HCT116 (cell line): ENCODE data around the gene TXNDC15. TPM values are rescaled to one million over a fixed set of nuclear protein-coding genes. Genes with fewer than 3 reads are reported as not detected.

ENCODE experiments used
- ATAC-seq: fragments of 200-7000 bp; cut with Tn5 transposase; 2 replicates; pipeline ENCODE4 v1.9.1; 2020; ENCODE audit warnings: mild to moderate bottlenecking, moderate library complexity
- BruUV-seq: library from RNA; stranded (reverse); fragments of 400-500 nt; replicated peaks from 2 replicates; lab custom pipeline; 2021; lab: Mats Ljungman, UMichigan
- CTCF ChIA-PET: fragments of 300-600 bp; sonication (Branson Sonifier 250); formaldehyde crosslinking; loops from one replicate; lab custom pipeline; 2021; ENCODE audit warnings: antibody characterized with exemption; lab: Charles Lee
- POLR2A ChIA-PET: fragments of 300-600, 350-600 bp; sonication (Branson Sonifier 250); formaldehyde crosslinking; loops from one replicate; lab custom pipeline; 2021; ENCODE audit warnings: antibody characterized with exemption; lab: Charles Lee
- RAD21 ChIA-PET, 2 experiments: fragments of 300-600 bp; sonication (Branson Sonifier 250); formaldehyde crosslinking; loops; one replicate each; lab custom pipeline; 2023; ENCODE audit warnings: low total read pairs in 2 of 2; ENCODE audit not compliant: uncharacterized antibody in 2 of 2, unreplicated experiment in 2 of 2, low non-redundant PET in 1 of 2; lab: Charles Lee
- DNase-seq: peaks from one replicate; pipeline ENCODE4 v3.0.0-alpha.2; 2010; ENCODE audit warnings: low read depth, low spot score
- H2AFZ ChIP-seq: fragments of 200-600 bp; shearing (Covaris generic), sonication (generic); 2 replicates; pipeline ENCODE4 v1.6.1; 2017; ENCODE audit warnings: low read depth, mixed run types, mixed read lengths, antibody characterized with exemption, low read length; ENCODE audit not compliant: poor library complexity, severe bottlenecking
- H3K27ac ChIP-seq: 2 replicates; pipeline ENCODE4 v1.5.1; 2012; ENCODE audit warnings: low read depth, low read length
- H3K27me3 ChIP-seq: fragments of 200-600 bp; sonication (generic); 2 replicates; pipeline ENCODE4 v1.6.1; 2016; ENCODE audit warnings: mixed run types, low read length, mixed read lengths; ENCODE audit not compliant: insufficient read depth
- H3K36me3 ChIP-seq, 2 experiments: fragments of 200-500 bp in 1 of 2; fragments of 200-600 bp in 1 of 2; sonication (Bioruptor generic) in 1 of 2; sonication (generic) in 1 of 2; 2 replicates each; pipeline versions ENCODE4 v1.5.1 to v1.6.1; 2014 to 2016; ENCODE audit warnings: low read length in 2 of 2, inconsistent platforms in 1 of 2, mixed read lengths in 1 of 2, mixed run types in 1 of 2; ENCODE audit not compliant: insufficient read depth in 2 of 2, control insufficient read depth in 1 of 2
- H3K4me1 ChIP-seq, 2 experiments: fragments of 200-600 bp in 1 of 2; sonication (generic) in 1 of 2; 2 replicates each; pipeline versions ENCODE4 v1.5.1 to v1.6.1; 2012 to 2017; ENCODE audit warnings: low read length in 2 of 2, inconsistent platforms in 1 of 2, mild to moderate bottlenecking in 1 of 2, mixed read lengths in 1 of 2, mixed run types in 1 of 2, moderate library complexity in 1 of 2; ENCODE audit not compliant: insufficient read depth in 2 of 2, control insufficient read depth in 1 of 2
- H3K4me2 ChIP-seq: fragments of 200-600 bp; sonication (generic); 2 replicates; pipeline ENCODE4 v1.6.1; 2017; ENCODE audit warnings: mixed run types, low read length, mixed read lengths
- H3K4me3 ChIP-seq, 2 experiments: fragments of 200-600 bp in 1 of 2; sonication (generic) in 1 of 2; replicated peaks in 1 of 2; 2 replicates each; pipeline ENCODE4 v1.5.1; 2011 to 2016; ENCODE audit warnings: low read length in 2 of 2, control low read depth in 1 of 2, low read depth in 1 of 2, mild to moderate bottlenecking in 1 of 2, mixed read lengths in 1 of 2, mixed run types in 1 of 2
- H3K79me2 ChIP-seq: fragments of 200-600 bp; sonication (generic); 2 replicates; pipeline ENCODE4 v1.6.1; 2017; ENCODE audit warnings: mild to moderate bottlenecking, mixed run types, low read length, moderate library complexity, mixed read lengths; ENCODE audit not compliant: insufficient read depth
- H3K9ac ChIP-seq: fragments of 200-600 bp; sonication (generic); 2 replicates; pipeline ENCODE4 v1.6.1; 2016; ENCODE audit warnings: low read length, mixed read lengths
- H3K9me2 ChIP-seq: fragments of 200-600 bp; sonication (generic), shearing (Covaris generic); 2 replicates; pipeline ENCODE4 v1.6.1; 2017; ENCODE audit warnings: mixed run types, mild to moderate bottlenecking, moderate library complexity; ENCODE audit not compliant: insufficient read depth
- H3K9me3 ChIP-seq, 2 experiments: fragments of 200-500 bp in 1 of 2; fragments of 200-600 bp in 1 of 2; sonication (Bioruptor generic) in 1 of 2; sonication (generic) in 1 of 2; 2 replicates each; pipeline ENCODE4 v1.6.1; 2014 to 2017; ENCODE audit warnings: low read length in 2 of 2, mixed read lengths in 2 of 2, inconsistent platforms in 1 of 2, low read depth in 1 of 2, mild to moderate bottlenecking in 1 of 2, mixed run types in 1 of 2, moderate library complexity in 1 of 2; ENCODE audit not compliant: control insufficient read depth in 1 of 2, insufficient read depth in 1 of 2
- H4K20me1 ChIP-seq: fragments of 200-600 bp; sonication (generic), shearing (Covaris generic); 2 replicates; pipeline ENCODE4 v1.6.1; 2017; ENCODE audit warnings: mixed run types, mild to moderate bottlenecking, moderate library complexity; ENCODE audit not compliant: insufficient read depth
- CEBPB ChIP-seq: IDR thresholded peaks from 2 replicates; pipeline ENCODE4 v1.6.1; 2012; ENCODE audit warnings: low read depth
- CTCF ChIP-seq, 3 experiments: fragments of 200-600 bp in 1 of 3; sonication (generic) in 1 of 3; IDR thresholded peaks in 2 of 3; conservative IDR thresholded peaks in 1 of 3; 2 replicates each; pipeline ENCODE4 v1.5.1; 2012 to 2017; ENCODE audit warnings: low read depth in 2 of 3, low read length in 2 of 3, antibody characterized with exemption in 1 of 3, borderline replicate concordance in 1 of 3, control low read depth in 1 of 3, mild to moderate bottlenecking in 1 of 3, mixed read lengths in 1 of 3, mixed run types in 1 of 3, moderate library complexity in 1 of 3; ENCODE audit not compliant: insufficient read depth in 1 of 3
- EGR1 ChIP-seq: IDR thresholded peaks from 2 replicates; pipeline ENCODE4 v1.6.1; 2012; ENCODE audit warnings: low read depth
- EZH2 ChIP-seq: fragments of 200-600 bp; sonication (generic); IDR thresholded peaks from 2 replicates; pipeline ENCODE4 v1.6.1; 2017; ENCODE audit warnings: antibody characterized with exemption, mixed run types
- JUND ChIP-seq: IDR thresholded peaks from 2 replicates; pipeline ENCODE4 v1.6.1; 2012
- POLR2A ChIP-seq: IDR thresholded peaks from 2 replicates; pipeline ENCODE4 v1.7.0; 2011; ENCODE audit warnings: borderline replicate concordance; ENCODE audit not compliant: insufficient read depth, insufficient read length; ENCODE audit errors: extremely low read depth
- RAD21 ChIP-seq: IDR thresholded peaks from 2 replicates; pipeline ENCODE4 v1.6.1; 2012; ENCODE audit warnings: low read depth, mild to moderate bottlenecking
- ZBTB33 ChIP-seq: IDR thresholded peaks from 2 replicates; pipeline ENCODE4 v1.6.1; 2011; ENCODE audit warnings: mild to moderate bottlenecking, low read length, moderate library complexity; ENCODE audit not compliant: insufficient replicate concordance; ENCODE audit errors: extremely low read depth
- intact Hi-C: fragments of 100-400 bp; cut with micrococcal nuclease; formaldehyde crosslinking; loops from 2 replicates; pipeline ENCODE4 v1.10.0; 2022
- total RNA-seq: library from RNA; stranded (reverse); gene quantifications from one replicate; pipeline ENCODE4 v1.2.1, GENCODE V29; 2021; ENCODE audit not compliant: unreplicated experiment
- TF ChIP-seq, protein P1 (sequence below): IDR thresholded peaks from 2 replicates; pipeline ENCODE4 v1.6.1; 2012

TXNDC15 gene
- total RNA-seq, 1 experiment from 2014 or later, result 17.8 TPM

GRCh38 chr5:134913795-134914194 is 39.6 kb downstream of the TXNDC15 start:
- ChIA-PET CTCF (no interaction called here), POLR2A (no interaction called here)
- peaks cover 7 to 27% of the 10 kb centered on the region in 2 experiments for H3K36me3 ChIP-seq

DNA sequence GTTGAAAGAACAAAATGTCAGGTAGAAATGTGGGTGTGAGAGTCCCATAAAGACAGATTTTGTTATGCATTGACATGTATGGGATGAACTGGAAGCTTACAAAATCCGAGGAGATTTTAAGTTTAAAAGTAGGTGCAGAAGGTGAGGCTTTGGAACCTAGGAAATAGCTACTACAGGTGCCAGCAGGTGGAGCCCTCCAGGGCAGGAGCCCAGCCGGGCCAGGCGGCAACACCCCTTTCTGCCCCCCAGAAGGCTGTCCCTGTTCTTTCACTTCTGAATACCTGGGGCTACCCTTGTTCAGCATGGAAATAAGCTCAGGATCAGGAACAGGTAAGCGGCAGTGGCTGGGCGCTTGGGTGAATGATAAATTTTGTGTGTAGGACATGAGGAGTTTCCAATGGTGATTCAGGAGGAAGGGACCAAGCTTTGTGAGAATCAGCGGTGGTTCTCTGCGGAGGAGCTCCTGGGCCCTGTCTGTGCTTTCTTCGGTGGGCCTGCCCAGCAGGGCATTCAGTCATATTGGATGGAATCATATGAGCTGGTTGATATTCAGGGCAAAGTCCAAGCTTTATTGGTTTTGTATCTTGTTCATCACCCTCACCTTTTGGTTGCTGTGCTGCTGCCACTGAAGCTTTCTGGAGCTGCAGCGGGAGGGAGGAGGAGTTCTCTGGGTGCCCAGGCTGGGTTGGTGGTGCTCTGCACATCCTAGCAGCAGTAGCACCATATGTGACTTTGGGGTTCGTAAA is 43.1 kb downstream of the TXNDC15 start:
- Histone ChIP-seq H3K4me1 (no peaks in the 10 kb centered on the region), H3K36me3 (peaks cover 10 to 21% of the 10 kb centered on the region in 2 experiments), H3K4me2 (no peak overlapping the region), H4K20me1 (no peaks in the 10 kb centered on the region), H3K27ac (no peak overlapping the region), H3K9me3 (no peaks in the 10 kb centered on the region), H3K27me3 (no peaks in the 10 kb centered on the region), H3K9ac (no peak overlapping the region), H3K4me3 (no peak overlapping the region), H3K9me2 (no peaks in the 10 kb centered on the region), H3K79me2 (peaks cover 3% of the 10 kb centered on the region), H2AFZ (no peak overlapping the region)
- intact Hi-C loops, result loop anchor here (1.0 kb wide), 2 partner anchors 274 to 415 kb away; no protein-coding TSS in a partner anchor
- POLR2A ChIA-PET, result no interaction called here
- no TSS peak for BruUV-seq
- peak; percentile 83 for ATAC-seq
- CTCF ChIA-PET, result interaction anchor here (0.6 to 3.3 kb wide), 9 partner anchors 12 to 319 kb away, joined by 3 to 22 read pairs (median 4); partner anchors contain the start of gene PCBD2
- RAD21 ChIA-PET, result interaction anchor here in 1 of 2 experiments (0.8 kb wide), 1 partner anchor 275 kb away, joined by 3 read pairs; no protein-coding TSS in a partner anchor
- TF ChIP-seq RAD21 (peak; percentile 58), CTCF (IDR thresholded peaks at IDR 0.05 in 2 of 3, conservative IDR thresholded peaks at IDR 0.05 in 1 of 3; ENCODE audit: borderline replicate concordance in 1 of 3, insufficient read depth in 1 of 3, low read depth in 2 of 3, low read length in 2 of 3) (peak; percentile 61 to 66 (median 62)), ZBTB33 (no peak)
- no peak for DNase-seq

More at GRCh38 chr5:134913795-134914194, 39.6 kb downstream of the TXNDC15 start:
- H3K4me1 ChIP-seq, result no peaks in the 10 kb centered on the region
- peaks cover 14% of the 10 kb centered on the region for H3K79me2 ChIP-seq
- H4K20me1 ChIP-seq, result no peaks in the 10 kb centered on the region
- no peaks in the 10 kb centered on the region for H3K9me2 ChIP-seq
- ATAC-seq (no peak), DNase-seq (no peak)
- no peaks in the 10 kb centered on the region for H3K27me3 ChIP-seq
- no peak overlapping the region for H2AFZ ChIP-seq
- H3K4me3 ChIP-seq, result no peak overlapping the region
- H3K9ac ChIP-seq, result no peak overlapping the region
- H3K27ac ChIP-seq, result no peak overlapping the region
- RAD21 ChIA-PET, result no interaction called here
- TF ChIP-seq JUND (no peak), EGR1 (no peak), EZH2 (no peak), POLR2A (no peak), CEBPB (no peak)
- TF ChIP-seq, protein P1, sequence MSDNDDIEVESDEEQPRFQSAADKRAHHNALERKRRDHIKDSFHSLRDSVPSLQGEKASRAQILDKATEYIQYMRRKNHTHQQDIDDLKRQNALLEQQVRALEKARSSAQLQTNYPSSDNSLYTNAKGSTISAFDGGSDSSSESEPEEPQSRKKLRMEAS, result no peak
- no peak overlapping the region for H3K4me2 ChIP-seq
- no TSS peak for BruUV-seq
- H3K9me3 ChIP-seq, result no peaks in the 10 kb centered on the region
- intact Hi-C loops, result no loop called here
